Measurements from ENCODE around the gene PSTPIP1. TPM values are rescaled to one million over a fixed set of nuclear protein-coding genes. Genes with fewer than 3 reads are reported as not detected.

PSTPIP1 gene
- total RNA-seq, 2 donors from 2014 or later: 161 to 167 TPM

DNA sequence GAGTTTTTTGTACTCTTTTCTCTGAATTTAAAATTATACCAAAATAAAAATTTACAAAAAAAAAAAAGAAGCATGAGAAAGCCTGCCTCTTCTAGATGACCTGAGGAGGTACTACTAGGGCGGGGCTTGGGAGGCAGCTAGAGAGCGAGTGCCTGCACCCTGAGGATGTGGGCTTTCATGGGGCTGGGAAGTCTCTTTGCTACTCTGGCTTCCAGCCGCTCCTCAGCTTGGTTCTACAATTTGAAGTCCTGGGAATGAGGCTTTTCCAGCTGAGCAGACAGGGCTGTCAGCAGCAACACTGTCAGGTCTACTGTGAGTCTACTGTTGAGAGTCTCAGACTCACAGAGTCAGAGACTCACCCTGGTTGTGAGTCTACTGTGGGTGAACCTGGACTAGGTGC lies 8.2 kb upstream of the PSTPIP1 start:
- H3K27ac Mint-ChIP-seq: peak overlapping the region; percentile 43 to 97
- H3K4me1 Mint-ChIP-seq (ENCODE audit: low read depth in 2 of 2): peaks cover 23 to 25% of the 10 kb centered on the region in 2 donors
- H3K9me3 Mint-ChIP-seq: no peaks in the 10 kb centered on the region
- ATAC-seq: no peak
- H3K4me3 Mint-ChIP-seq: no peak overlapping the region
- H3K27me3 Mint-ChIP-seq: no peaks in the 10 kb centered on the region
- DNase-seq (ENCODE audit: low spot score): no peak
- no peaks in the 10 kb centered on the region for H3K36me3 Mint-ChIP-seq

DNA sequence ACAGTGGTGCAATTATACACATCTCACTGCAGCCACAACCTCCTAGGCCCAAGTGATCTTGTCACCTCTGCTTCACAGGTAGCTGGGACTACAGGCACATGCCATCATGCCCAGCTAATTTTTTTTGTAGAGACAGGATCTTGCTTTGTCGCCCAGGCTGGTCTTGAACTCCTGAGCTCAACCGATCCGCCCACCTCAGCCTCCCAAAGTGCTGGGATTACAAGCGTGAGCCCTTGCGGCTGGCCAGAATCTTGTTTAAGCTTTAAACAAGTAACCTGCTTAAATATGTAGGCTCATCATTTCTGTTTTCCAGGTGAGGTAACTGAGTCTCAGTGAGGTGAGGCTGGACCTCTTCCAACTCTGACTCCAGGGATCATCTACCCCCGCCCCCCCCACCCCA lies 7.7 kb upstream of the PSTPIP1 start:
- DNase-seq (ENCODE audit: low spot score): no peak
- Mint-ChIP-seq H3K4me3 (no peak overlapping the region), H3K4me1 (ENCODE audit: low read depth in 2 of 2) (peaks cover 17 to 25% of the 10 kb centered on the region in 2 donors), H3K36me3 (no peaks in the 10 kb centered on the region), H3K9me3 (no peaks in the 10 kb centered on the region), H3K27ac (peak overlapping the region; percentile 84 to 97), H3K27me3 (no peaks in the 10 kb centered on the region)
- no peak for ATAC-seq

GRCh38 chr15:76987896-76988860 lies 6.7 kb upstream of the PSTPIP1 start:
- DNase-seq (ENCODE audit: low spot score) (peak; percentile 78), ATAC-seq (peak; percentile 89 to 92)
- H3K27ac Mint-ChIP-seq: peak overlapping the region; percentile 84 to 97
- no peaks in the 10 kb centered on the region for H3K27me3 Mint-ChIP-seq
- no peaks in the 10 kb centered on the region for H3K9me3 Mint-ChIP-seq
- H3K4me1 Mint-ChIP-seq (ENCODE audit: low read depth in 2 of 2): peaks cover 14 to 28% of the 10 kb centered on the region in 2 donors
- no peaks in the 10 kb centered on the region for H3K36me3 Mint-ChIP-seq
- H3K4me3 Mint-ChIP-seq: peak overlapping the region; percentile 82

DNA sequence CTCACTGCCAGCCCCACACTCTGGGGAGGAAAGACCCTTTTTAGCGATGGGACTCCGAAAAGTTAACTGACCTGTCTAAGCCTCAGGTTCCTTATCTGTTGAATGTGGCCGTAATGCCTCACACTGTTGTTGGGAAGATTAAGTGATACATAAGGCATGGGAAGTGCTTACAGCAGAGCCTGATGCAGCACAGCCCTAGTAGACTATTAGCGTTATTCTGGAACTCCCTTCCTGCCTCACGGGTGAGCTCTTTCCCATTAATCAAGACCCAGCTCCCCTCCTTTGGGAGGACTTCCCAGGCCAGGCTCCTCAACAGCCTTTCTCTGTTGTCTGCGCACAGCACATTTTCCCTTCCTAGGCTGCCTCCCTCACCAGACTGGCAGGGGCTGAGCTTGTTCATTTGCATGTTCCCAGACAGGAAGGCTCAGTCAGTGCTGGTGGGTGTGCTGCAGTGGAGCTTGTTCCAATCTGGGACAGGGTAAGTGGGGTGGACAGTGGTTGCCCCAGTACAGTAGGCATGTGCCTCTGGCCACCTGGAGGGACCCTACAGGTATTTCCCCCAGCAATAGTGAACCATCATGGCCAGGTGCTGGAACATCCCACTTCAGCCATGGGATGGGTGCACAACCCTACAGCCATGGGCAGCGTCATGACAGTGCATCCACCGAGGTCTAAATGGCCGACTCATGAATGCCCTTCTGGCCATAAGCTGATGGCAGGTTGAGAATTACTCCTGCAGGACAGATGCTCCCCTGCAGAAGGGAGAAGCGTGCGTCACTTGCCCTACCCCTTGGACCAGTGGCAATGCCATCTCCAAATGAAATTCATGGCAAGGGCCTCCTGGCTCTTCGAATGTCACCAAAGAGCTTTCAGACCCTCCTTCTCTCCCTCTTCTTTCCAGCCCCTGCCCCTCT lies 5.8 kb upstream of the PSTPIP1 start:
- Mint-ChIP-seq H3K4me1 (ENCODE audit: low read depth in 2 of 2) (peaks cover 22 to 37% of the 10 kb centered on the region in 2 donors), H3K27ac (peak overlapping the region; percentile 84 to 97), H3K4me3 (peak overlapping the region; percentile 82), H3K27me3 (no peaks in the 10 kb centered on the region), H3K36me3 (no peaks in the 10 kb centered on the region), H3K9me3 (no peaks in the 10 kb centered on the region)
- DNase-seq (ENCODE audit: low spot score) (no peak), ATAC-seq (no peak)

DNA sequence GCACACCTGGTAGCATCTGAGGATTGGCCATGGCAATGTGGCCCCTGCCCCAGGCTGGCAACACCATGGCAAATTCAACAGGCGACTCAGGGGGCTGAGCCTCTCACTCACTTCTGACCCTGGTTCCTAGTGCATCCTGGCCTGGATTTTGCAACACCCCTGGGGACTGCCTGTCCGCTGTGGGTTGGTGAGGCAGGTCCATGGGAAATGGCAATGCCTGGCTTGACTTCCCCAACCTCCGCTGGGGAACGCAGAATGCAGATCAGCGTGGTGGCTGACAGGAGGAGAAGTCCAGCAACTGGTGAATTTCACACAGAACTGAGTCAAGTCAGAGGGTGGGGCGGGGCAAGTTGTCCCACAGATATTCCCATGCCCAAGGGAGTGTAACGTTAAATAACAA lies 3.9 kb upstream of the PSTPIP1 start:
- Mint-ChIP-seq H3K36me3 (no peaks in the 10 kb centered on the region), H3K27ac (peak overlapping the region in 1 of 2 donors; percentile 98), H3K9me3 (no peaks in the 10 kb centered on the region), H3K27me3 (no peaks in the 10 kb centered on the region), H3K4me1 (ENCODE audit: low read depth in 2 of 2) (peaks cover 31 to 50% of the 10 kb centered on the region in 2 donors), H3K4me3 (no peak overlapping the region)
- DNase-seq (ENCODE audit: low spot score) (no peak), ATAC-seq (no peak)

GRCh38 chr15:76991741-76992645 lies 2.9 kb upstream of the PSTPIP1 start:
- peaks cover 31 to 48% of the 10 kb centered on the region in 2 donors for H3K4me1 Mint-ChIP-seq (ENCODE audit: low read depth in 2 of 2)
- ATAC-seq (no peak), DNase-seq (ENCODE audit: low spot score) (no peak)
- H3K36me3 Mint-ChIP-seq: no peaks in the 10 kb centered on the region
- no peaks in the 10 kb centered on the region for H3K27me3 Mint-ChIP-seq
- no peaks in the 10 kb centered on the region for H3K9me3 Mint-ChIP-seq
- no peak overlapping the region for H3K4me3 Mint-ChIP-seq
- peak overlapping the region; percentile 92 to 98 for H3K27ac Mint-ChIP-seq

DNA sequence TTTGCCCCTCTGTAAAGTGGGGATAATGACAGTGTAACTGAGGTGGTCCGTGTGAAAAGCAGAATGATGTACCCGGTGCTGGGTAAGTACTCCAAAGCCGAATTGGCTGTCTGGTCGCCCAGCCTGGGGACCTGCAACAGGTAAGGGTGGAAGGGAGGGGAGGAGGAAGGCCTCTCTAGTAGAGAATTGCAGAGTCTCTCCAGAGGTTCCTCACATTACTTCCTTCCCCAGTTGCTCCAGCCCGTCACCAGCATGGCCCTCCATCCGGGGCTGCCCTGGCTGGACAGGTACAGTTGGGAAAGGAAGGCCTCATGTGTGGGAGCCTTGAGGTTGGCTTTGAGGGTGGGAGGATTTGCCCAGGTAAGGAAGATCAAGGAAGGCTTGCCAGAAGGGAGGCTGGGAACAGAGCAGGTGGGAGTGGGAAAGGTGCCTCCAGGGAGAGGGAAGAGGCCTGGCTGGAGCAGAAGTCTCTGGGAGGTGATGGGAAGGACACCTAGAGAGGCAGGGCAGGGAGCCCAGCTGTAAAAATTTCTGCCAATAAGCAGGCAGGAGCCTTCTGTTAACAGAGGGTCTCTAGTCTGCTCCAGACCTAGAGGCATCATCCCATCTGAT lies 1.7 kb upstream of the PSTPIP1 start:
- peak overlapping the region; percentile 92 to 98 for H3K27ac Mint-ChIP-seq
- no peaks in the 10 kb centered on the region for H3K27me3 Mint-ChIP-seq
- H3K9me3 Mint-ChIP-seq: no peaks in the 10 kb centered on the region
- peaks cover 42 to 47% of the 10 kb centered on the region in 2 donors for H3K4me1 Mint-ChIP-seq (ENCODE audit: low read depth in 2 of 2)
- ATAC-seq (no peak), DNase-seq (ENCODE audit: low spot score) (no peak)
- H3K4me3 Mint-ChIP-seq: peak overlapping the region; percentile 5
- no peaks in the 10 kb centered on the region for H3K36me3 Mint-ChIP-seq

- DNase-seq (ENCODE audit: low spot score) (peak; percentile 62), ATAC-seq (peak in 1 of 2 donors; percentile 49)
- Mint-ChIP-seq H3K36me3 (no peaks in the 10 kb centered on the region), H3K4me1 (ENCODE audit: low read depth in 2 of 2) (peaks cover 43 to 47% of the 10 kb centered on the region in 2 donors), H3K27ac (peak overlapping the region; percentile 92 to 98), H3K27me3 (no peaks in the 10 kb centered on the region), H3K4me3 (peak overlapping the region; percentile 94), H3K9me3 (no peaks in the 10 kb centered on the region)
Measured at GRCh38 chr15:76994001-76994400, 925 bp upstream of the PSTPIP1 start.

GRCh38 chr15:76994496-76994895 lies 430 bp upstream of the PSTPIP1 start:
- Mint-ChIP-seq H3K27ac (peak overlapping the region; percentile 92 to 98), H3K27me3 (no peaks in the 10 kb centered on the region), H3K36me3 (no peaks in the 10 kb centered on the region), H3K4me3 (peak overlapping the region; percentile 94), H3K4me1 (ENCODE audit: low read depth in 2 of 2) (peaks cover 44 to 49% of the 10 kb centered on the region in 2 donors), H3K9me3 (no peaks in the 10 kb centered on the region)
- DNase-seq (ENCODE audit: low spot score) (peak; percentile 32), ATAC-seq (peak in 1 of 2 donors; percentile 0)

GRCh38 chr15:76996076-76996525 lies 1.2 kb downstream of the PSTPIP1 start:
- Mint-ChIP-seq H3K4me3 (peak overlapping the region; percentile 94), H3K9me3 (no peaks in the 10 kb centered on the region), H3K27ac (peak overlapping the region; percentile 92 to 98), H3K36me3 (no peaks in the 10 kb centered on the region), H3K4me1 (ENCODE audit: low read depth in 2 of 2) (peaks cover 46 to 65% of the 10 kb centered on the region in 2 donors), H3K27me3 (no peaks in the 10 kb centered on the region)
- ATAC-seq: no peak
- peak; percentile 20 for DNase-seq (ENCODE audit: low spot score)

GRCh38 chr15:76996526-76997401 lies 1.8 kb downstream of the PSTPIP1 start:
- Mint-ChIP-seq H3K4me3 (peak overlapping the region; percentile 94), H3K9me3 (no peaks in the 10 kb centered on the region), H3K4me1 (ENCODE audit: low read depth in 2 of 2) (peaks cover 52 to 72% of the 10 kb centered on the region in 2 donors), H3K27ac (peak overlapping the region; percentile 92 to 98), H3K36me3 (no peaks in the 10 kb centered on the region), H3K27me3 (no peaks in the 10 kb centered on the region)
- DNase-seq (ENCODE audit: low spot score): peak; percentile 73
- peak; percentile 55 to 60 for ATAC-seq

Measured in natural killer cell treated with Interleukin-12 subunit alpha and Interleukin-12 subunit beta and Interleukin-15 and Interleukin-18, amount 100 ng/mL, for 72 hours (primary cell).